T47D (cell line): Measurements from ENCODE around the gene TUBA4B.
A peak's percentile ranks its signal among the peaks of the same experiment; 100 is the strongest.
"Not testable (repeated sequence)": the region's sequence is repeated elsewhere in the genome, so short reads cannot be mapped to it uniquely, and the experiment has no call there.

Source experiments
- DNase-seq, 2 experiments: peaks; one replicate each; pipeline versions ENCODE4 v3.0.0 to v3.0.0-alpha.2; 2011 to 2012; ENCODE audit warnings: low read depth in 1 of 2, low spot score in 1 of 2
- JUND ChIP-seq: IDR thresholded peaks from 2 replicates; pipeline ENCODE4 v1.6.1; 2012; ENCODE audit warnings: low read depth
- in situ Hi-C: cut with HindIII; loops from 2 replicates; pipeline ENCODE4 v1.10.0; 2016; ENCODE audit warnings: low sequenced_read_pairs, low pct_unique_long_range_greater_than_20kb

TUBA4B gene

DNA sequence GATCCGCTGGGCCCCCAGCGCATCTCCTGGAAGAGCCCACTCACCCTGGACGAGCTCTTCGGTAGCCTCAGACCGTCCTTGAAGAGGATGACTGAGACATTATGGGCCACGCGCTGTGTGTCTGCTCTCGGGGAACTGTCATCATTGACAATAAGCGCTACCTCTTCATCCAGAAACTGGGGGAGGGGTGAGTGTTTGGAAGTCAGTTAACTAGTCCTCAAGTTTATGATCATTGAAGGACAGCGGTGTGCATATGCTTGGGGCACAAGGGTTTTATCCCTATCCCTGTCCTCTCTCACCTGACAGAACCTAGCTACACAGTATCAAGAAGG is 7.2 kb upstream of the TUBA4B start:
- in situ Hi-C loops = no loop called here
- no peak for DNase-seq
- TF ChIP-seq JUND = no peak

DNA sequence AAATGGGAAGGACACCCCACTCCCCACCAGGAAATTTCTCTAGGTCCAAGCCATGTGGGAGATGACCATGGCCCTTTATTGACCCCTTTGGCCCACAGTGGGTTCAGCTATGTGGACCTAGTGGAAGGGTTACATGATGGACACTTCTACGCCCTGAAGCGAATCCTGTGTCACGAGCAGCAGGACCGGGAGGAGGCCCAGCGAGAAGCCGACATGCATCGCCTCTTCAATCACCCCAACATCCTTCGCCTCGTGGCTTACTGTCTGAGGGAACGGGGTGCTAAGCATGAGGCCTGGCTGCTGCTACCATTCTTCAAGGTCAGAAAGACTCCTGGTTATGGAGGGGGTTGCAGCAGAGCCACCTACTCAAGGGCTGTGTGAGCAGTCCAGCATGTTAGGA is 6.5 kb upstream of the TUBA4B start:
- in situ Hi-C loops = no loop called here
- DNase-seq = no peak
- TF ChIP-seq JUND = no peak

DNA sequence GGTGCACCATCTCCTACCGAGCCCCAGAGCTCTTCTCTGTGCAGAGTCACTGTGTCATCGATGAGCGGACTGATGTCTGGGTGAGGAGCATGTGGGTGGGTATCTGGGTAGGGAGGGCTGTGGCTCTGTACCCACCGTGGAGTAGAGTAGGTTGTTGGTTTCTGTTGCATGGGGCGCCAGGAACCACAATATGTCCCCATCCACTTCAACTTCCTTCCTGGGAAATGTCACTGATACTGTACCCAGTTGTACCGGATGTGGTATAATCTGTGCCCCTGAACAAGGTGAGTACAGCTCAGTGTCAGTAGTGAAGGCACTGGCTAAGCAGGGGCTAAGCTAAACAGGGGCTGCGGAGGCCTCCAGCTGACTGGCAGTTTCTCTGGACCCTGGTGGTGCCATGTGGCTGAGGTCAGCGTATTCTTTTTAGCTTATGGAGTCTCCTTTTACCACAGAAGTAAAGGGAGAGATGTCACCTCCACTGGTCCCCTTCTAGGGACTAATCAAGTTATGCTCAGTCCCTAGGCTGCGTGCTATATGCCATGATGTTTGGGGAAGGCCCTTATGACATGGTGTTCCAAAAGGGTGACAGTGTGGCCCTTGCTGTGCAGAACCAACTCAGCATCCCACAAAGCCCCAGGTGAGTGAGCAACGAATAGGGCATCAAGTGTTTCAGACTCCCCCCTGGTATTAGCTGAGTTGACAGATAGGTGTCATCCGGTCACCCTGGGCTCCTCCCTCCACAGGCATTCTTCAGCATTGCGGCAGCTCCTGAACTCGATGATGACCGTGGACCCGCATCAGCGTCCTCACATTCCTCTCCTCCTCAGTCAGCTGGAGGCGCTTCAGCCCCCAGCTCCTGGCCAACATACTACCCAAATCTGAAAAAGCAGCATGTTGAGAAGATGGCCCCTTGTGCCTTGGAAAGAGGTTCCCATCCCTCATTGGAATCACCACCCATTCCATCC is 5.1 kb upstream of the TUBA4B start:
- in situ Hi-C loops = no loop called here
- TF ChIP-seq JUND = no peak
- DNase-seq = no peak

DNA sequence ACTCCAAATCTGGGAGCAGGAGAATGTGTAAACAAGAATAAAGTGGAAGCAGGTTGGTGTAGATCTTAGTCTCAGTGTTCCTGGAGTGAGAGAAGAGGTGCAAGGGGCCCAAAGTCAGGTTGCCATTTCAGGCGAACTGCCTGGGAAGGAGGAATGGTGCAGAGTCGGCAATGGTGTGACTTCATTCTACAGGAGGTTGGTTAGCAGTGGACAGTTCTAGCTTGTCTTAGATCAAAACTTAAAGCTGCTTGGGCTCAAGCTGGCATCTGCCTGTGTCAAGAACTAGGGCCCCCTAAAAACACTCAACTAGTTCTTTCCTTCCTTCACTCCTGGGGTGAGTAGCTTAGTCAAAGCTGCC is 4.2 kb upstream of the TUBA4B start:
- in situ Hi-C loops = no loop called here
- DNase-seq = no peak
- no peak for TF ChIP-seq JUND

DNA sequence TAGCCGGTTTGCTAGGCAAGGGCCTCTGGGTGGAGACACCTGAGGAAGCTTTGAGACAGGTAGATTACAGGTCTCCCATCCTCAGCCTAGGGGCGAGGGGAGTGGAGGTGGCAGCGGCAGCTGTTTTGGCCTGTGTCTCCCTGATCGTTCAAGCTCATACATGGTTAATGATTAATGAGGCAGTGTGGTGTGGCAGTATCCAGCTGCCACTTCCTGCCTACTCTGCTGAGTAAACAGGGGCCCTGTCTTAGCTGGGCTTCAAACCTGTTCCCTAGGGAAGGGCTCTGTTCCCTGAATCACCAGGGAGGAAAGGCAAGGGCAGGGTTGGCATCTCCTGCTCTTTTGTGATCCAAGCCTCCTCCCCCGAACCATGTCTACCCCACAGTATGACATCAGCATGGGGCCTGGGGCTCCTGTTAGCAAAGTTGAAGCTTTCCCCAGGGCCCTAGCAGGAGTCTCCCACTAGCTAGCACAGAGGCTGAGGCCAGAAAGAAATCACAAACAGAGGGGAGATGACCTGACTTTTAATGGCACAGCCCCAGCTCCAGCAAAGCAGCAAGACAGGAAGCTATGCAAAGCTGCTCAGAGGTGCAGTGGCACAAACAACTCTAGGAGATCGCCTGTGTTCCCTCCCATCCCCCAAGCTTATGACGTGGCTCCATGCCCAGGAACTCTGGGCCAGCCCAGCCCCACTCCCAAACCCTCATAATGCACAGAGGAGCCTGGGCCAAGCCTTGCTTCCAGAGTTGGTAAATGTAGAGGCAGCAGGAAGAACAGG is 3.7 kb upstream of the TUBA4B start:
- peak in 1 of 2 experiments; percentile 64 for DNase-seq
- TF ChIP-seq JUND = no peak

DNA sequence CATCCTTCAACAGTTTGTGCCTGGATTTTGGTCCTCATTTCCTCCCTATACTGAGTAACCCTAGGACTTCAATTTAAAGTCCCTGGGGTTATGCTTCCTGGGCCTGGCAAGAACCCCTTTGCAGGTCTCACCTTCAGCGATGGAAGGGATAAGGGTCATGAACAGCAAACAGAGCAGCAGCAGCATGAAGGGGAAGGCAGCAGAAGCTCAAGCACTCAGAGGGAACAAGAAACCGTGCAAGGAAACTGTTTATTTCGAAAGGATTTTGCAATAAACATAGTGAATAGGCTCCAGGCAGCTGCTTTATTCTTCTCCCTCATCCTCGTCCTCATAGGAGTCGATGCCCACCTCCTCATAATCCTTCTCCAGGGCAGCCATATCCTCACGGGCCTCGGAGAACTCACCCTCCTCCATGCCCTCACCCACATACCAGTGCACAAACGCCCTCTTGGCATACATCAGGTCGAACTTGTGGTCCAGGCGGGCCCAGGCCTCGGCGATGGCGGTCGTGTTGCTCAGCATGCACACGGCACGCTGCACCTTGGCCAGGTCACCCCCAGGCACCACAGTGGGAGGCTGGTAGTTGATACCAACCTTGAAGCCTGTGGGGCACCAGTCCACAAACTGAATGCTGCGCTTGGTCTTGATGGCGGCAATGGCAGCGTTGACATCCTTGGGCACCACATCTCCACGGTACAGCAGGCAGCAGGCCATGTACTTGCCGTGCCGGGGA is 2.8 kb upstream of the TUBA4B start:
- DNase-seq = no peak
- in situ Hi-C loops = no loop called here
- no peak for TF ChIP-seq JUND

More for the DNA sequence above, 3.7 kb upstream of the TUBA4B start:
- in situ Hi-C loops = no loop called here

DNA sequence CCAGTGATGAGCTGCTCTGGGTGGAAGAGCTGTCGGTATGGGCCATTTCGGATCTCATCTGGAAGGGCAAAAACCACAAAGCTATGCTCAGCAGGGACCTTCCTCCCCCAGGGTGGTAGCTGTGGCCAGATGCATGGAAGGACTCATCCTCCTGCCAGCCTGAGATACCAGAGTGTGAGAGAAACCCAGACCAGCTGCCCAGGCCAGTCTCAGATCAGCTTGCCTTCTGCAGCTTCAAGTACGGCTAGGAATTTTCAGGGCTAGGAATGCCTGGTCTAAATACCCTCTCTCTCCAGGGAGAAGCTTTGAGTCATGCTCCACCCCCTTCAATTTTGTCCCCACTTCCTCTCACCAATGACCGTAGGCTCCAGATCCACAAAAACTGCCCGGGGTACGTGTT is 1.4 kb upstream of the TUBA4B start:
- in situ Hi-C loops = no loop called here
- DNase-seq = no peak
- no peak for TF ChIP-seq JUND

DNA sequence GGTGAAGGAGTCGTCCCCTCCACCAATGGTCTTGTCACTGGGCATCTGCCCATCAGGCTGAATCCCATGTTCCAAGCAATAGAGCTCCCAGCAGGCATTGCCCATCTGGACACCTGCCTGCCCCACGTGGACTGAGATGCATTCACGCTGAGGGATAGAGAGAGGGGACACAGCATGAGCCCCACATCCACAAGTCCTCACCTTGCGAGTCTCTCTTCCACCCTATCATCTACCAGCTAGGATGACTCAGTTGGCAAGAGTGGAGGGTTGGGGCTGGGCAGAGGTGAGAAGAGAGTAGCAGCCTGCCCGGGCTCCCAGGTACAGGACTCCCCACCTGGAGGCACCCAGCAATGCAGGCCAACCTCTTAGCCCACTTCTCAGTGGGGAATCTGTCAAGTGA is 959 bp upstream of the TUBA4B start:
- in situ Hi-C loops = no loop called here
- DNase-seq = no peak
- TF ChIP-seq JUND = no peak

DNA sequence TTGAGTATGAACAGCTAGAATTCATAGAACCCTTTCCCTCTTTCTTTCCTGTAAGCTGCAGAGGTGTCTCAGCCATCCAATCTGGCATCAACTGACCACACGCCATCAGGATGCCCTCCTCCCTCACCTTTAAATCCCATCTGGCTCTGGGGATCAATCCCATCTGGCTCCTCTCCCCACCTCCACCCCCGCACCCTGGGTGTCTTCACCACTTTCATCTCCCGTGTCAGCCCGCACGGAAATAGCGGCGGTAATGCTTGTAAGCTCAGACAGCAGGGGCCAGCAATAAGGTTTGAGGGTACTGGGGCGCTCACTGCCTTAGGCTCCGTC is 508 bp upstream of the TUBA4B start:
- TF ChIP-seq JUND = no peak
- no peak for DNase-seq
- in situ Hi-C loops = no loop called here

DNA sequence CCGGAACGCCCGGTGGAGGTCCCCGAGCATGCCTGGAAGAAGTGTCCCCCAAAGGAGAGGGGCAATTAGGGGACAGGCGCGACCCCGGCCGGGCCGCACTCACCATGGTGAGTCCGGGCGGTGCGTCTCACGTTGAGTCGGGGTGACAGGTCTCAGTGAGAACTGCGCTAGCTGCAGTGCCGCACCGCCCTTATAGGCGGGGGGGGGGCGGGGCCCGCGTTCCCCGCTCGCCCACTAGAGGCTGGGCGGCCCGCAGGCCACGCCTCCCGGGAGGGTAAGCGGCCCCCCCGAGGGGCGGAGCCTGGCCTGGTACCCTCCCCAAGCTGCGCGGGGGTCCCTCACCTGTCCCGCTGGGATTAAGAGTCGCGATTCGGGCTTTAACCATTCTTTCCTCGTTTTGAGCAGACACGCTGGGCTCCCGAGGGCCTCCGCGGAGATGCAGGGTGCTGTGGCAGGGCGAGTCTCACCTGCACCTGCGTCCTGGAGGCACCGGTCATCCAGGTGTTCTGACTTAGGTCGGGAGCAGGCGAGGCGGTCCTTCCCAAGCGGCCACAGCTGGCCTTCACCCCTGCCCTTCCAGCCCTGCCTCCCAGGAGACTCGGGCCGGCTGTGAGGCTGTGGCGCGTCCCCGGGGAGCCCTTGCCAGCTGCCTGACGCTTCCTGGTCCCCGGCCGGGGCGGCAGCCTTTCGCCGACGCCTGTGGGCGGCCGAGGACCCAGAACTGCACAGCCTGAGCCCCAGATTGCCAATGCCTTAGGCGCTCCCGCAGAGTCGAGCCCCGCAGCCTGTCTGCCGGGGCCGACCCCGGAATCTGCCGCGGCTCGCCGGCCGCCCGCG is 928 bp downstream of the TUBA4B start, which contains the start of gene TUBA4A:
TSS of gene TUBA4A (minus strand) at position 166 of the 837 bp plus-strand sequence. CDS start at position 106, 60 bp downstream.
- in situ Hi-C loops = no loop called here
- peak; percentile 74 to 82 for DNase-seq

DNA sequence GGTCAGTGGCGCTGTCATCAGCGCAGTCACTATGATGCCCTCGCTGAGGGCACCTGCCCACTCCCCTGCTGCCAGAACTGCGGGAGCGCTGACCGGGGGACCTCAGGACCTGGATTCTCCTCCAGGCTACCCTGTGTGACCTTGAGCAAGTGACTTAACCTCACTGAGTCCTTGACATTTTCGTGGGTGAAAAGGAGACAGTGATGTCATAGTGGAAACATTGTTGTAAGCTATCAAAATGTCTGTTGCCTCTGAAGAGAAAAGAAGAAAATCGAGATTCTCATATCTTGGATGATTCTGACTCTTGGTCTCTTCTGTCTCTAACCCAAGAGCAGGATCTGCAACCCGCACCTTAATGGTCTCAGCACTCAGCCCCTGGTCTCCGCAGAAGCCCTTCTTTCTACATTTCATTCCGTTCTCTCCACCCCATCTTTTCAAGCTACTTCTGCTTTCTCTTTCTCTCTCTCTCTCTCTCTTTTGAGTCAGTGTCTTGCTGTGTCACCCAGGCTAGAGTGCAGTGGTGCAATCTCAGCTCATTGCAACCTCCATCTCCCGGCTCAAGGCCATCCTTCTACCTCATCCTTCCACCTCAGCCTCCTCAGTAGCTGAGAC is 1.7 kb downstream of the TUBA4B start:
- no peak for DNase-seq
- no peak for TF ChIP-seq JUND
- in situ Hi-C loops = no loop called here

More for the DNA sequence above, 928 bp downstream of the TUBA4B start, which contains the start of gene TUBA4A:
- TF ChIP-seq JUND = no peak

DNA sequence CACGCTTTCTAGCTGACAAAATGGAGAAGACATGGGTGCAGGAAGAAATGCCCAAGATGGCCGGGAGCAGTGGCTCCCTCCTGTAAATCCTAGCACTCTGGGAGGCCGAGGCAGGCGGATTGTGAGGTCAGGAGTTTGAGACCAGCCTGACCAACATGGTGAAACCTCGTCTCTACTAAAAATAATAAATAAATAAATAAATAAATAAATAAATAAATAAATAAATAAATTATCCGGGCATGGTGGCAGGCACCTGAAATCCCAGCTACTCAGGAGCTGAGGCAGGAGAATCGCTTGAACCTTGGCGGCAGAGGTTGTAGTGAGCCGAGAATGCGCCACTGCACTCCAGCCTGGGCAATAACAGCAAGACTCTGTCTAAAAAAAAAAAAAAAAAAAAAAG is 5.9 kb downstream of the TUBA4B start:
- in situ Hi-C loops, DNase-seq: not testable (repeated sequence)
